GM19238 (cell line): Measurements from ENCODE around the gene NEDD8.

ENCODE experiments used
- DNase-seq: peaks from one replicate; pipeline ENCODE4 v3.0.0; 2011; ENCODE audit warnings: low spot score; ENCODE audit not compliant: insufficient read length

NEDD8 gene

DNA sequence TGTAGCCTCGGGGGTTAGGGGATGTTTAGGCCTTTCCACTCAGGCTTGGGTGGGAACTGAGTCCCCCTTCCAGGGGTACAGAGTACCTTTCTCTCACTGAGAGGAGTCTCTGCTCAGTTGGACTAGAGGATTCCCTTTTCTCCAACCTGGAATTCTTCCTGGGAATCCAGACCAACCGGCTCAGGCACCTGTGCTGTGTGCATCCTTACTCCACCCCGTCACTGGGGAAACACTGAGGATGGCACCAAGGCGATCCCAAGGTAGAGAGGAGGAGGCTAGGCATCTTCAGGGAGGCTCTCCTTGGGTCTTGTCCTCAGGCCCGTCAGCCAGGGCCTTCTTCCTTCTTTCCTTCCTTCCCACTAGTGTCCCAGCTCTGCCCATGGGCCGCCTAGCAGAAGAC, 31.7 kb upstream of the NEDD8 start:
- DNase-seq = no peak

DNA sequence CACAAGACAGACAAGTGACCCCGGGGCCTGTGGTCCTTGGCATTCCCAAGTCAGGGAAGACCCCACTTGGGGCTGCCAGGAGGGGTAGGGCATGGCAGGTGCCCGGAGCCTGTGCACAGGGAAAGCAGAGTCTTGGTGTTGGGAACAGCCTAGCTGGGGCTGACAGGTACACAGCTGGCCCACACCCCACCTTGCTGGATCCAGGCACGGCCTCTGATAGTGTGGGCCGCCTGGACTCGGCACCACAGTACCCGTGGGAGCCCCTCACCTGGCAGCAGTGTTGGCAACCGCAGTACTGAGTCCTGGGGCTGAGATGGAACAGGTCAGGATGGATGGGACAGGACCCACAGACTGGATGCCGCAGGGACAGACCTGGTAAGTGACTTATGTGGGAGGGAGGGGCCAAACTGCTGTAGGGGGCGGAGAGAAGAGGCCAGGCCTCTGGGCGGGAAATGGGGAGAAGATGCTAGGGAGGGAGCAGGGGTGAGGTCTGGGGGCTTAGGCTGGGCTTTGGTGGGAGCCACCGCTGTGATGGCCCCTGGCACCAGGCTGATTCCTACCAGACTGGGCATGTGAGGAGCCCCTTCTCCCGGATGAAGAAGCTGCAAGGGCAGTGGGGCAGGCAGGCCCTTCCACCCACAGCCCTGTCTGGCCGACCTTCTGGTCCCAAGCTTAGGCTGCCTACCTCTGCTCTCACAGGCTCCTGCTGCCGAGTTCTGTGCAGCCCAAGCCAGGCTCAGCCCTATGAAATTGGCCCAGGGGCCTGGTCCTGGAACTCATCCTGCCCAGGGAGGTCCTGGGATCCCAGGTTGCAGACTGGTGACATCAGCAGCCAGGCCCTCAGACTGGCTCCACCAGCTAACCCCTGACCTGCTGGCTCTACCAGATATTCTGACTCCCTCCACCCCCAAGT, 30.9 kb upstream of the NEDD8 start, which contains the start of gene TGM1:
TGM1 (minus strand) TSS at position 357 of the 913 bp plus-strand sequence. CDS start 825 bp downstream, outside the sequence.
- no peak for DNase-seq

DNA sequence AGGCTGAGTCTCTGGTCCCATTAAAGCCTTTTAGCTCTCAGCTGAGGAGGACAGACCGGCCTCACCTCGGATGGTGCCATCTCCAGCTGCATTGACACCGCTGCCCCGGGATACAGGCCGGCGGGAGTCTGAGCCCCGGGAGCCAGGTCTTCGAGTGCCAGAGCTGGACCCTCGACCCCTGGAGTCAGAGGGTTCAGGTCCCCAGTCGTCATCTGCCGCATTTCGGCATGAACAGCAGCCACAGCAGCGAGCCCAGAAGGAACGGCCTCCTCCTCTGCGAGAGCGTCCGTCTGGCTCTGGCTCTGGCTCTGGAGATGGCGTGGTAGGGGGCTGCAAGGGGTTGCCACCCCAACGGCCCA, 29.8 kb upstream of the NEDD8 start:
- DNase-seq = no peak

DNA sequence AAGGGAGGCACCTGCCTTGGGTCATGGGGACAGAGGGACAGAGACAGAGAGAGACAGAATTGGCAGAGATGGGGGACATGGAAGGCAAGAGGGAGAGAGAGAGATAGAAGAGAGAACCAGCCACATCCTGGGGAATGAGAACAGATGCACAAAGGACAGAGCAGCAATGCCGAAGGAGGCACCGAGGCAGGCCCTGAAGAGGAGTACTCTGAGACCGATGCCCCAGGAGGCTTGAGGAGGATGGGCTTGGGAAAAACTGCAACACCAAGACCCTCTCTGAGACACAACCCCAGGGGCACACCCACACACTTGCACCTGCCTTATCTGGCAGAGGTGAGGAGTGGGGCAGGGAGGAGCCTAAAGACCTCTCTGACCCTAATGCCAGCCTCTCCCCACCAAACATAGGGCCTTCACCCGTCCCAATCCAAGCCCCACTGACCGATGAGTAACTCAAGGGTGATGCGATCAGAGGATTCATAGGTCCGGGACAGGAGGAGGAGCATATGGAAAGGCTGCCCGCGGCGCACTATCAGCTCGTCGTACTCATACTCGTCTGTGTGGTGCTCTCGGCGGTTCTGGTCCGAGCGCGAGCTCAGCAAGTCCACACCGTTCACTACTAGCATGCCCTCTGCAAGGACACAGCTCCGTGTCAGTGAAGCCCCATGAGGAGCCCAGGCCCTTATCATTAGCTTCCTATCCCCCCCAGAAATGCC, 29.2 kb upstream of the NEDD8 start:
- DNase-seq = no peak

DNA sequence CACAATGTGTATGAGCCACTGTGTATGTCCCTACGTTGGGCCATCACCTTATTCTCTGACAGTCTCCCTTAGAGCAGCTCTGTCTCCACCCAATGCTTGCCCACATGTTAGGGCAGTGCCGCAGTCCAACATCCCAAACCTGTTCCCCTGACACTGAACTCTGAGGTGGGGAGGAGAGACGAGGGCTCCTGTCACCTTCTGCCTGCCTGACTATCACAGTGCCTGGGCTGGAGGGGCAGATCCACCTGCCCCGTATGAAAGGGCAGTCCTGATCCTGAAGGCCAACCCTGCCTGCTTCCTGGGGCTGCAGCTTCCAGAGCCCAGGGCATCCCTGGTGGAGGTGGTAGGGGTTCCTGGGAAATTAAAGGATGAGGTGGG, 28.6 kb upstream of the NEDD8 start:
- DNase-seq = no peak

DNA sequence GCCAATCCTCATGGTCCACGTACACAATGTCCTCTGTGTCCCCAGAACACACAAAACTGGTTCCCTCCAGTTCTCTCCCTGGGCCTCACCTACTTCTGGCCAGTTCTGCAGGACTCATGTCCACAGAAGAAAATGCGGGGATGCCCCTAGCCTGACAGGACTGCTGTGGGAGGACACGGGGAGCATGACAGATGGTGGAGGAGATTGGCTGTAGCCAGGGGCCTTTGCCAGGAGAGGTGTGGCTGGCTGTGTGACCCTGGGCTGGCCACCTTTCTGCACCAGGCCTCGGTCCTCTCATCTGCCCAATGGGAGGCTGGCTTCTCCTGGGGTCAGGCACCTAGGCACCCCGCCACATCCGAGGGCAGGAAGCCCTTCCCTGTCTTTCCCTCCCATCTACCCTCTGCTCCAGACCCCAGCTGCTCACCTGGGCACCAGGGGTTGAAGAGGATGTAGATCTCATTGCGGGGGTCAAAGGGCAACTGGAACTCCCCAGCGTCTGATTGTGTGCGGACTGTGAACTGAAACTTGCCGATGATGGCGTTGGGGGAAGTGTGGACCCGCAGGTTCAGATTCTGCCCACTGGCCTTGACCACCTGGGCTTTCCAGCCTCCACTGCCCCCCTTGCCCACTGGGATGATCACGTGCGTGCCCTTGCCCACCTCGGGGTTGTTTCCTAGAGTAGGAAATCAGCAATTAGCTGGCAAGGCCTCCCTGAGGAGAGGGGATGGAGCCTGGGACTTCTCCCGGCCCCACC, 28.0 kb upstream of the NEDD8 start:
- no peak for DNase-seq

DNA sequence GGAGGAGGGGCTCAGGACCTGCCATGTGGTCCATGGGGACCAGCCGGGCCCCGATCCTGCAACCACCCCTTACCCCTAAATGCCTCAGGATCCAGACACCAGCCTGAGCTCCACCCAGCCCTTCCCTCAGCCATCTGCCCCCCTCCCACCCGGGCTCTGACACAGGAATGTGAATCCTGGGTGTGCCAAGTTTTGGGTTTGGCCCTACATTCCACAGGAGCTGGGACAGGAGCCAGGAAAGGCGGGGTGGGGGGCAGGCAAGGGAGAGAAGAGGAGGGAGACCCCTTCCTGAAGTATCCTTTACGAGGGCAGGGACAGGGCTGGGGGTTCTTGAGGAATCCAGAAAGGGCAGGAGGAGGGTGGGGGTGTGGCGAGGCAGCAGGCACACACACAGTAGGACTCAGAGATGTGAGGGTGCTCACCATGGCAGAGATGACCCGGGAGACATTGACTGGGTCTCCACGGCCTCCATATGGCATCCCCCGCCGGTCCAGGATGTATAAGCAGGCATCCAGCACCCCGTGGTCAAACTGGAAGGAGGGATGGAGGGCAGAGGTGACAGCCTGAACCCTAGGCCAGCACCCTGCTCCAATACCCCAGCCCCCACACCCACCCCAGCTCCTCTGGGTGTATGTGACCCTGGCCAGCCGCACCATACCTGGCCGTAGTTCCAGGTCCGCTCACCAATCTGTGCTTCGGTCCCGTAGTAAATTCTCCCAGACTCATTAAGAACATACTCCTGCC, 27.3 kb upstream of the NEDD8 start:
- DNase-seq = no peak

DNA sequence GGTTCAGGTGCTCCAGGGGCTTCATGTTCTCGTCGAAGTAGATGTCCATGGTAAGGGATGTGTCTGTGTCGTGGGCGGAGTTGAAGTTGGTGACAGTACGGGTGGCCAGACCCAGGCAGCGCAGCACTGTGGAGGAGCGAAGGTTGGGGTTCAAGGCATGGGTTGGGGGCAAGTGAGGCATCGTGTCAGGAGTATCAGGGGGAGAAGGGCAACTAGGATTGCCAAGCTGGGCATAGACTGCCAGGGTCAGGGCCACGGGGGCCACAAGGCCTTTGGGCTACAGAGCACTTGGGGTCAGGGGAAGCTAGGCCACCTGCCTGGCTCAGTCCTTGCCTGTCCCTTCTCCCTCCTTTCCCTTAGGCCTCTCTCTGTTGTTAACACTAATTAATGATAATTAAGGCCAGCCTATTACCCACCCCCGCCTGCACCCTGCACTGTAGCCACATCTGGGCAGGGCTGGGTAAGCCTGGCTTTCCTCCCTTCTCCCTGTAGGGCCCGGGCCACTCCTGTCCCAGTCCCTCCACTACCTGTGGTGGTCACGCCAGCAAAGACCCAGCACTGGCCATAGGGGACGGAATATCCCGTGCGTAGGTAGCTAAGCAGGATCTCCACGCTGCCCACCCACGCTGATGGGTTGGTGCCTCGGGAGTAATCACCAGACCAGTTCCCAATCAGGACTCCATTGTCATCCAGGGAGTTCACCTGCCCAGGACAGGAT, 26.5 kb upstream of the NEDD8 start:
- DNase-seq = no peak

DNA sequence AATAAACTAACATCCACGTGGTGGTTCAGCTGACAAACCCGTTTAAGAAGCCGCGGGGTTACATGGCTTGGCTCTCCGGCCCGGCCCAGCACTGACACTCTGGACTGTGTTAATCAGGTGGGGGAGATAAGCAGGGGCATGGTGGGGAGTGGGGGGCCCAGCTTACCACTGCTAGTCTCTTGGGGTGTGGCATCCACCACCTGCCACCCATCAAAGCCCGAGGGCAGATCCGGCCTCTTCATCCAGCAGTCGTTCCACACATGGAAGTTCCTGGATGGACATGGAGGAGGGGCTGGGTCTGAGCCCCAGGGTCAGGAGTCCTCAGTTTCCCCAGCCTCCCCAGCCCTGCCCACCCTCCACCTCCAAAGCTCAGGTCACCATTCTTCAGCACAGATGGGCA, 26.0 kb upstream of the NEDD8 start:
- DNase-seq = no peak

DNA sequence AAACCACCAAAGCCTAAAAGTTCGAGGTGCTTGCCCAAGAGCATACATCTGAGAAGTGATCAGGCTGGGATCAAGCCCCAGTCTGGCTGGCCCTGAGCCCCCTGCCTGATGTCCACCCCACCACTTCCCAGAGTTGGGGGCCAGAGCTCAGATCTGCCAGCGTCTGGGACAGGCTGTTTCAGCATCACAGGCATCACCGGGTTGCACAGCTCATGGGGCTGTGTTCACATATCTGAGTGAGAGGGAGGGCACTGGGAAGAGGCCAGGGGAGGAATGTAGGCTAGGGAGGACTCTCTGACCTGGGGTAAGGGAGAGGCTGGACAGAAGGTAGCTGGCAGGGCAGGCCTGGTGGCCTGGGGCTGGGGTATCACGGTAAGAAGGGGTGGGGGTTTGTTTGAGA, 24.8 kb upstream of the NEDD8 start:
- DNase-seq = no peak

DNA sequence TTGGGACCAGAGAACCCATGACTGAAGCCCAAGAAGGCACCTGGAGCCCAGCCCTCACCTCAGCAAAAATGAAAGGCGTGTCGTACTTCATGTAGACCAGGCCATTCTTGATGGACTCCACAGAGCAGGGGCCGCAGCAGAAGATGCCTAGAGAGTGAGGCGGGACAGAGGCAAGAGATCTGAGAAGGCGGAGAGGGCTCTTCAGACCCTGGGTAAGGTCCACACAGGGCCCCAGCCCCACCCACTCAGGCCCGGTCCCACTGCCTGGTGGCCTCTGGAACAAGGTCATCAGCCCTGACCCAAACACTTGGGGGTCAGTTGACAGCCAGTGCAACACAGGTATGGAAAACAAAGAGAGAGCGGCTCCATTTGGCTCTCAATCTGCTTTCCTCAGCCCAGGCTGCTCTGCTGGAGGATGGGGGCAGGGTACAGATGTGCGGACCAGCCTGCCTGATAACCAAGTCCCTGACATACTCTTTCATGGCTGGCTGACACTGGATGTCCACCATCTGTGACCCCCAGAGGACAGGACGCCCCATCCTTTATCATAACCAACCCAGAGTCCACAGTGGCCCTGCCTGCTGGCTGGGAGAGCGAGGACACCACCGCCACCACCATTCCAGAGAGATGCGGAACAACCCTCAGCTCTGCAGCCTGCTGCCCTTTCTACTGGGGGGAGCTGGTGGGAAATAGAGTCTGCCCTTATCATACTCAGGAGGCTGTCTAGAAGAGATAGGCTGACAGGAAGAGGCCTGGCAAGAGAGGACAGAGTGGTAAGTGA, 24.0 kb upstream of the NEDD8 start:
- no peak for DNase-seq

DNA sequence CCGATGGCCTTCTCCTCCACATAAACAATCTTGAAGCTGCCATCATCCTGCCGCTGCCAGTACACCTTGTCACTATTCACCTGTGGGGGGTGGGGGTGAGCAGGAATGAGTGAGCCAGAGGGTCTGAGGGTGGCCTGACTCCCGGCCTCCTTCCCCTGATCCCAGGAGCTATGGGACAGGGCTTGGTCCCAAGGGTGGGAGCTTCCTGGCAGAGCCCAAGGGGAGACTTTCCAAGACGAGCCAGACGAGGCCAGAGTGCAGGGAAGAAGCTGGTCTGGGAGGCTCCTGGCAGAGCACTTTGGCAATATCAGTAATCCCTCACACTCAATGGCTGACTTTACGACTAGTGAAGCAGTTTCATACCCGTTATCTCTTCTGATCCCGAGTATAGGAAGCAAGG, 23.3 kb upstream of the NEDD8 start:
- DNase-seq = no peak

DNA sequence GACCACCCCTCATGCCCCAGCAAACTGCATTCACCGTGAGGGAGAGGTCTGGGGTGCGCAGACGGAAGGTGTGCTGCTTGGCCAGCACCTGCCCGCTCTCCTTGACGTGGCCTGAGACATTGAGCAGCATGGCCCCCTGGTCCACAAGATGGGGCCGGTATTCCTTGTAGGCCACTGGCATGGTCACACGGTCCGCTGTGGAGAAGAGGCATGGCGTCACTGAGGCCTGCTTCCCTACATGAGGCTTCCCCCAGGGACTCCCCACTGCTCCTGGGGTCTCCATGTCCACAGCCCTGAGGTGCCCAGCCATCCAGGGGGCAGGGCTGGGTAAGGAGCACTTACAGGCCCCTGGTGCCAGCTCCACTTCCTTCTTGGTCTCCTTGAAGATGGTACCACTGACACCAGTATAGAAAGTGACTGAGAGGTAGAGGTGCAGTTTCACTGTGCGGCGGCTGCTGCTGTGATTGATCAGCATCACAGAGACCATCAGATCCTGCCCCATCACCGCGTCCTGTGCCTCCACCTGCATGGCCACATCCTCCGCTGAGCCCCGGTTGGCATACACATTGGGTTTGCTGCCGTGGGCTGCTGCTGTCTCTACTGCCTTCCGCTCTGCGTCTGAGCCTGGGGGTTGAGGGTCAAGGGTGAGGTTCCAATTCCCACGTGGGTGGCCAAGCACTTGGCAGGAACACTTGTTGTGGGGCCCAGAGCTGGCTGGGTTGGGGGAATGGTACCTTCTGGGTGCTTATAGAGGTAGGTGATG, 22.6 kb upstream of the NEDD8 start:
- DNase-seq = no peak

DNA sequence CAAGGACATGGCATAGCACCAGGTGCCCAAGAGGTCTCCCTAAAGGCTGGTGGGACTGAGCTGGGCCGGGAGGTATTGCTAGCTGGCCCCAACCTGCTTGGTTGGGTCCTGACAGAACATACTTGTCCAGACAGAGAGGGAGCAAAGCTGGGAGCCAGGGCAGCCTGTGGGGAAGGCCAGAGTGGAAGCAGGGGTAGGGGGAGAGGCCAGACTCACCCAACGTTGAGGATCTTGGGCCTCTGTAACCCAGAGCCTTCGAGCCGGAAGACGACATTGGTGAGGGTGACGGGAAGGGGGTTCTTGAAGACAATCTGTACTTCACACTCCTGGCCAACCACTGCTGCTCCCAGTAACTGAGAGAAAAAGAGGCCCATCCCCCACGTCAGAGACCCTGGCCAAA, 21.8 kb upstream of the NEDD8 start:
- DNase-seq = no peak

DNA sequence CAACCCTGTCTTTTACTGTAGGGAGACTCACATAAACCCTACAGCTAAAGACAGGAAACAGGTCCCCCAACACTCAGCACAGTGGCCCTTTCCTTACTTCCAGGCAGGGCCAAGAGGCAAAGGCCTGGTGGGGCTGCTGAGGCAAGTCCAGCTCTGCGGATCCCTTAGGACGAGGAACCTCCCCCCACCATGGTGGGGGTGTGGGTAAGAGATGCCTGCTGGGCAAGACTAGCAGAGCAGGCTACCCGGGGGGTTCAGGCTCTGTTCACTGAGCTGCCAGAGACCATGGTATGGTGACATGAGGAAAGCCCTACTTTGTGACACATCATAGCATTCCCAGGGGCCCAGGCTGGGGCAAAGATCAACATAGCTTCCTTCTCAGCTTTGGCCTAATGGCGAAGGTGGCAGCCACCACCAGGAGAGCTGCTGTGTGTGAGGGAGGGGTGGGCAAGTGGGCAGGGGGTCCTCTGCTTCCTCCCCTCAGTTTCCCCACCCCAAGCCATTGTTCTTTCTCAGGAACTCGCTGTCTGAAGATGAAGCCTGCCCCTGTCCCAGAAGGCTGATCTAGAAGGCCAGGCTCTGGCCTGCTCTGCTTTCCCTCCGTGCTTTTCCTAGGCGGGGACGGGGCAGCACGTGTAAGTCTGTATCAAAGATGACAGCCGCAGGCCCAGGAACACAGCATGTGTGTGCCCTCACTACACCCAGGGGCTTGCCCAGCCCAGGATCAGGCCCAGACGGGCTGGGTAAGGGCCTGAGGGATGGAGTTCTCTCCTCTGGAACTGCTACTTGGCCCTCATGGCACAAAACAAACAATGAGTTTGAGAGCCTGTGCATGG, 20.3 kb upstream of the NEDD8 start:
- DNase-seq = no peak

DNA sequence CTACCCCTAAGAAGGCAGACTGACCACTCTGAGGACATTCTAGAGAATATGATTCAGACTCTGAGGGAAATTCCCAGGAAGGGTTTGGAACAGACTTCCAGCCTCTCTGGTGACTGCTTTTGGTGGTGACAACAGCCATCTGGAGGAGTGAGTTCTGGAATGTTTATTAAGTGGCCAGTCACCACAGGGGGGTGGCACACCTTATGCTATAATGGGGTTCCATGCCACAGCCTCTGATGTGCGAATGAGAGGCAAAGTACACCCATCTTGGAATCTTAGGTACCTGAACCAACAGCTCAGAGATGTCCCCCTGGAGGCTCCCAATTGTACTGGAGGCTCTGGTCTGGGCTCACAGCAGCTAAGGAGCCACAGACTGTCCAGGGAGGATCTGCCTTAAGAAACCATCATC, 19.7 kb upstream of the NEDD8 start:
- no peak for DNase-seq

DNA sequence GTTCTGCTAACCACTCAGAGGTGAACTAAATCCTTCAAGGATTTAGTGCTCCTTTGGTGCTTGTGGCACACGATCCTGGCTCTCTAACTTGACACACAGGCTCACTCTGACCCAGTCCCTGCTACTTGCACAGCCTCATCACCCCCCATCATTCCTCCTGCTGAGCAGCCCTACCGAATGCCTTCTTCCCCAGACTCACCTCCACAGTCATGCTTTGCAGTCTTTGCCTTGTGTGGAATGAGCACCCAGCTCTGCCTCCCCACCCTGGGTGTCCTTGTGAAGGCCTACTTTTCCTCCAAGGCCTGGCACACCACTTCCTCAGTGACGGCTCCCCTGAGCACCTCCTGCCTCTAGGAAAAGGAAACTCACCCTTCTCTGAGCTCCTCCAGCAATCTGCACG, 18.2 kb upstream of the NEDD8 start:
- no peak for DNase-seq
